Measurements from ENCODE around the gene VWA1.
"Not testable (repeated sequence)": the region's sequence is repeated elsewhere in the genome, so short reads cannot be mapped to it uniquely, and the experiment has no call there.

GRCh38 chr1:1417396-1417795 lies 18.1 kb upstream of the VWA1 start:
- TF ChIP-seq RFX5 (IDR thresholded peaks at IDR 0.05; ENCODE audit: low read length); RCOR1 (IDR thresholded peaks at IDR 0.05; ENCODE audit: low read length); YY1 (IDR thresholded peaks at IDR 0.05; ENCODE audit: low read depth); CTCF (IDR thresholded peaks at IDR 0.05); NRF1 (IDR thresholded peaks at IDR 0.05; ENCODE audit: low read depth, low read length); EZH2phosphoT487 (IDR thresholded peaks at IDR 0.05; ENCODE audit: borderline replicate concordance, low read depth); GABPA (IDR thresholded peaks at IDR 0.05; ENCODE audit: low read depth); GATA2 (CRISPR knock-in tag; IDR thresholded peaks at IDR 0.05); JUND (IDR thresholded peaks at IDR 0.05); POLR2AphosphoS5 (IDR thresholded peaks at IDR 0.05; ENCODE audit: low read depth, low read length): not testable (repeated sequence)
